Measurements from ENCODE around the gene CLEC4G. TPM values are rescaled to one million over a fixed set of nuclear protein-coding genes. Genes with fewer than 3 reads are reported as not detected.

The CLEC4G gene
- total and polyA plus RNA-seq, 9 donors, result 0.27 to 1.4 (median 0.46) TPM; not detected in 1

DNA sequence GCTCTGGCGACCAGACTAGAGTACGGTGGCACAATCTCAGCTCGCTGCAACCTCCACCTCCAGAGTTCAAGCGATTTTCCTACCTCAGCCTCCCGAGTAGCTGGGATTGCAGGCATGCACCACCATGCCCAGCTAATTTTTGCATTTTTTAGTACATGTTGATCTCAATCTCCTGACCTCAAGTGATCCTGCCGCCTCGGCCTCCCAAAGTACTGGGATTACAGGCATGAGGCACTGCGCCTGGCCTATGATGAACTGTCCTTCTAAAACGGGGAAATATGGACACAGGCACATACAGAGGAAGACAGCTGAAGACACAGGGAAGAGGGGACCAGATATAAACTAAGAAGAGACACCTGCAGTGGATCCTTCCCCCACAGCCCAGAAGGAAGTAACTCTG lies 43.9 kb upstream of the CLEC4G start:
- H3K4me1 ChIP-seq (ENCODE audit: insufficient read depth), result no peaks in the 10 kb centered on the region
- H3K27me3 ChIP-seq, result no peaks in the 10 kb centered on the region
- TF ChIP-seq EP300 (IDR thresholded peaks at IDR 0.05) (no peak), POLR2A (IDR thresholded peaks at IDR 0.05) (no peak), CTCF (IDR thresholded peaks at IDR 0.05) (no peak)
- H3K27ac ChIP-seq, result no peak overlapping the region
- 86 to 92% (median 89%) methylated on average over 9 of the region's 9 CpGs for WGBS, 3 donors
- no peaks in the 10 kb centered on the region for H3K36me3 ChIP-seq
- no peaks in the 10 kb centered on the region for H3K9me3 ChIP-seq
- H3K4me3 ChIP-seq, result no peak overlapping the region
- DNase-seq, result no peak
- intact Hi-C loops (cut with DNase I), result no loop called here

GRCh38 chr19:7773841-7774240 lies 41.9 kb upstream of the CLEC4G start:
- Histone ChIP-seq H3K27ac (no peak overlapping the region), H3K36me3 (no peaks in the 10 kb centered on the region), H3K9me3 (no peaks in the 10 kb centered on the region), H3K4me3 (no peak overlapping the region), H3K4me1 (ENCODE audit: insufficient read depth) (no peaks in the 10 kb centered on the region), H3K27me3 (no peaks in the 10 kb centered on the region)
- intact Hi-C loops (cut with DNase I), result no loop called here
- TF ChIP-seq POLR2A (IDR thresholded peaks at IDR 0.05) (no peak), CTCF (IDR thresholded peaks at IDR 0.05) (no peak), EP300 (IDR thresholded peaks at IDR 0.05) (no peak)
- no peak for DNase-seq
- WGBS, 3 donors, result 72 to 85% (median 72%) methylated on average over 9 of the region's 9 CpGs

GRCh38 chr19:7772752-7773291 lies 40.9 kb upstream of the CLEC4G start:
- no peak overlapping the region for H3K4me3 ChIP-seq
- no peaks in the 10 kb centered on the region for H3K9me3 ChIP-seq
- no peaks in the 10 kb centered on the region for H3K36me3 ChIP-seq
- H3K4me1 ChIP-seq (ENCODE audit: insufficient read depth), result no peaks in the 10 kb centered on the region
- TF ChIP-seq EP300 (IDR thresholded peaks at IDR 0.05), result no peak
- TF ChIP-seq CTCF (IDR thresholded peaks at IDR 0.05), result no peak
- TF ChIP-seq POLR2A (IDR thresholded peaks at IDR 0.05), result no peak
- intact Hi-C loops (cut with DNase I), result no loop called here
- H3K27ac ChIP-seq, result no peak overlapping the region
- DNase-seq, result no peak
- H3K27me3 ChIP-seq, result no peaks in the 10 kb centered on the region
- 39 to 56% (median 50%) methylated on average over 8 of the region's 8 CpGs for WGBS, 3 donors

GRCh38 chr19:7771072-7771471 lies 39.2 kb upstream of the CLEC4G start:
- no peak for DNase-seq
- Histone ChIP-seq H3K4me3 (no peak overlapping the region), H3K36me3 (no peaks in the 10 kb centered on the region), H3K9me3 (no peaks in the 10 kb centered on the region), H3K27ac (no peak overlapping the region), H3K4me1 (ENCODE audit: insufficient read depth) (peaks cover under 1% of the 10 kb centered on the region), H3K27me3 (no peaks in the 10 kb centered on the region)
- WGBS, 3 donors, result 76 to 83% (median 81%) methylated on average over 8 of the region's 8 CpGs
- TF ChIP-seq CTCF (IDR thresholded peaks at IDR 0.05) (no peak), EP300 (IDR thresholded peaks at IDR 0.05) (no peak), POLR2A (IDR thresholded peaks at IDR 0.05) (no peak)
- intact Hi-C loops (cut with DNase I), result no loop called here
